ENCODE measurements around the gene MRPL11.

Gene MRPL11

DNA sequence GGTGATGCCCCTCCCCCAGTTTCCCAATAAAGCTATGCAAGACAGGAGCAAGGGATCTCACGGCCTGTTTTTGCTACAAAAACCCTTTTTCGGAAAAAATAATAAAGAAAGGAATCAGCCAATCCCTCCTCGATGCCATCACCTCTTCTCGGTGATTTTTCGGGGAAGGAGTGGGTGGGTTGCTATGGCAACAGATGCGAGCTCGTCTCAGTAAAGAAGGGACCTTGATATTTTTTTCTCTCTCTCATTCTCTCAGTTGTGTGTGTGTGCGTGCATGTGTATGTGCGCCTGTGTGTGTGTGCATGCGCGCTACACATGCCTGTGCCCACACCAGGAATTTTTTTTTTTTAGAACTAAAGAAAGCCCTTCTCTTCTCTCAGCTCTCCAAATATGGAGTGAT, 21.6 kb downstream of the MRPL11 start:
- DNase-seq (ENCODE audit: low spot score): no peak
- CTCF ChIA-PET: interaction anchor here (1.0 to 1.7 kb wide), 3 partner anchors 22 to 105 kb away, joined by 4 to 8 read pairs (median 4); partner anchors contain the start of gene MRPL11
- H3K27ac ChIP-seq: no peak overlapping the region
- POLR2A ChIA-PET (ENCODE audit: low non-redundant PET): interaction anchor here (0.6 kb wide), 1 partner anchor 529 kb away, joined by 4 read pairs; the partner anchor contains the start of gene FIBP
- TF ChIP-seq, protein P1, sequence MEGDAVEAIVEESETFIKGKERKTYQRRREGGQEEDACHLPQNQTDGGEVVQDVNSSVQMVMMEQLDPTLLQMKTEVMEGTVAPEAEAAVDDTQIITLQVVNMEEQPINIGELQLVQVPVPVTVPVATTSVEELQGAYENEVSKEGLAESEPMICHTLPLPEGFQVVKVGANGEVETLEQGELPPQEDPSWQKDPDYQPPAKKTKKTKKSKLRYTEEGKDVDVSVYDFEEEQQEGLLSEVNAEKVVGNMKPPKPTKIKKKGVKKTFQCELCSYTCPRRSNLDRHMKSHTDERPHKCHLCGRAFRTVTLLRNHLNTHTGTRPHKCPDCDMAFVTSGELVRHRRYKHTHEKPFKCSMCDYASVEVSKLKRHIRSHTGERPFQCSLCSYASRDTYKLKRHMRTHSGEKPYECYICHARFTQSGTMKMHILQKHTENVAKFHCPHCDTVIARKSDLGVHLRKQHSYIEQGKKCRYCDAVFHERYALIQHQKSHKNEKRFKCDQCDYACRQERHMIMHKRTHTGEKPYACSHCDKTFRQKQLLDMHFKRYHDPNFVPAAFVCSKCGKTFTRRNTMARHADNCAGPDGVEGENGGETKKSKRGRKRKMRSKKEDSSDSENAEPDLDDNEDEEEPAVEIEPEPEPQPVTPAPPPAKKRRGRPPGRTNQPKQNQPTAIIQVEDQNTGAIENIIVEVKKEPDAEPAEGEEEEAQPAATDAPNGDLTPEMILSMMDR (conservative IDR thresholded peaks at IDR 0.05; ENCODE audit: low read depth): no peak

GRCh38 chr11:66415423-66415822, 23.2 kb downstream of the MRPL11 start:
- ChIA-PET CTCF (no interaction called here), POLR2A (ENCODE audit: low non-redundant PET) (no interaction called here)
- no peak overlapping the region for H3K27ac ChIP-seq
- TF ChIP-seq, protein P1 (conservative IDR thresholded peaks at IDR 0.05; ENCODE audit: low read depth): no peak
- no peak for DNase-seq (ENCODE audit: low spot score)

DNA sequence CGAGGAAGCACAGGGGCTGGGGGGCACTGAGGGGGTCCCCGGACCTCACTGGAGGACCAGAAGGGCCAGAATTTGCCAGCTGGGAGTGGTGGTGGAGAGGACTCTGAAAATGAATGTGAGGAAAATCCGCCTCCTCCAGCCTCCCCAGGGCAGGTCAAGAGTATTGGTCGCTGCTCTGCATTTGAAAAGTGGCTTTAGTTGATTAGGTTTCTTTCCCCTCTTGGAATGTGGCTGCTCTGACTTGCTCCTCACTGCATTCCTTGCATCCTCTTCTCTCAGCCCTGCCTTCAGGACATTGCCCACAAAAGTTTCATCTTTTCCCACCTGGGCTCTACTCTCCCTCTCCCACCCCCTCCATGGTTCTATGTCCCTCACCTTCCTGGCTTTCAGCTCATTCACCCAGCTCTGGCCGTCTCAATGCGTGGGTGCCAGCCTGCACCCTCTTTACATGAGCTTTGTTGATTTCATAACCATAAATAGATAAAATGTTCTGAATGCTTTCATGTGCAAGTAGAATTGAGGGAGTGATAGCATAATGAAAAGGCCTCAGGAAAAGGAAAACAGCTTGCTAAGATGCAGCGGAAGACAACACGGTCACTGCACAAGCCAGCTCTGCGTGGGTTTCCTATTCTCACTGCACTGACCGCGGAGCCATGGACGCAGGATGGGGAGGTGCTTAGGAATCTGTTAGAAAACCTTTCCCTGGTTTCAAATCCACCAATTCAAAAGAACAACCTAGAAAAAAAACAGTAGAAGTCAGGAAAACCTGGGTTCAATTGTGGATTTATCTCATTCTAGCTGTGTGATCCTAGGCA, 24.3 kb downstream of the MRPL11 start:
- H3K27ac ChIP-seq: no peak overlapping the region
- DNase-seq (ENCODE audit: low spot score): no peak
- ChIA-PET POLR2A (ENCODE audit: low non-redundant PET) (no interaction called here), CTCF (interaction anchor here (0.8 kb wide), 1 partner anchor 64 kb away, joined by 3 read pairs; no protein-coding TSS in a partner anchor)
- TF ChIP-seq, protein P1 (conservative IDR thresholded peaks at IDR 0.05; ENCODE audit: low read depth): no peak

GRCh38 chr11:66413167-66413566, 25.5 kb downstream of the MRPL11 start:
- TF ChIP-seq, protein P1 (conservative IDR thresholded peaks at IDR 0.05; ENCODE audit: low read depth): no peak
- ChIA-PET POLR2A (ENCODE audit: low non-redundant PET) (no interaction called here), CTCF (interaction anchor here (0.6 to 0.8 kb wide), 4 partner anchors 49 to 124 kb away, joined by 3 to 5 read pairs (median 4); no protein-coding TSS in a partner anchor)
- H3K27ac ChIP-seq: no peak overlapping the region
- DNase-seq (ENCODE audit: low spot score): no peak

DNA sequence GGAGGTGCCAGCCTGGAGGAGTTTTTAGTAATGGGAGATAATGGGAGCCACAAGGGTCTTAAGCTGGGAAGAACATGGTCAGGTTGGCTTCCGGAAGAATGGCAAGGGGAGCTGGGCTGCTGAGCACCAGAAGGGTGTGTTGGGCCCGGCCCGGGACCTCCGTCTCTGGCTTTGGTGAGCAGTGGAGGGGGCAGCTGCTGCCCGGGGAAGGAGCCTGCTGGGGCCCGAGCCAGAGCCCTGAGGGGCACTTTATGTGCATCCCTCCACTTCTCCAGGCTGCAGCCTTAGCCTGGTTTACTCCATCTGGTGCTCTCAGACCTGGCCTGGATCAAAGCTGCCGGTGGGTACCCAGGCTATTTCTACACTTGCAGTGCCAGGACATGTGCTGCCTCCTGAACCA, 26.5 kb downstream of the MRPL11 start:
- CTCF ChIA-PET: interaction anchor here (0.6 to 0.7 kb wide), 2 partner anchors 27 to 30 kb away, joined by 3 to 4 read pairs; no protein-coding TSS in a partner anchor
- TF ChIP-seq, protein P1 (conservative IDR thresholded peaks at IDR 0.05; ENCODE audit: low read depth): no peak
- H3K27ac ChIP-seq: no peak overlapping the region
- no peak for DNase-seq (ENCODE audit: low spot score)
- POLR2A ChIA-PET (ENCODE audit: low non-redundant PET): no interaction called here

GRCh38 chr11:66411323-66411722, 27.3 kb downstream of the MRPL11 start:
- ChIA-PET CTCF (interaction anchor here (0.6 to 2.2 kb wide), 3 partner anchors 28 to 267 kb away, joined by 3 to 13 read pairs (median 4); no protein-coding TSS in a partner anchor), POLR2A (ENCODE audit: low non-redundant PET) (no interaction called here)
- DNase-seq (ENCODE audit: low spot score): no peak
- H3K27ac ChIP-seq: no peak overlapping the region
- TF ChIP-seq, protein P1 (conservative IDR thresholded peaks at IDR 0.05; ENCODE audit: low read depth): no peak

Measured in RWPE1 (cell line).